WTC11 (cell line): ENCODE results near the gene CDYL. TPM values are rescaled to one million over a fixed set of nuclear protein-coding genes. Genes with fewer than 3 reads are reported as not detected.

Experiments
- ATAC-seq: fragments of 200-7000 bp; cut with Tn5 transposase; 2 replicates; pipeline ENCODE4 v1.10.0; 2021; ENCODE audit warnings: mild to moderate bottlenecking, moderate library complexity
- CTCF ChIA-PET: fragments of 300-600 bp; sonication (Branson Sonifier 250); formaldehyde crosslinking; loops from one replicate; lab custom pipeline; 2021; ENCODE audit warnings: antibody characterized with exemption; lab: Charles Lee
- POLR2A ChIA-PET: fragments of 350-600 bp; sonication (Branson Sonifier 250); formaldehyde crosslinking; loops from one replicate; lab custom pipeline; 2021; ENCODE audit warnings: antibody characterized with exemption; lab: Charles Lee
- DNase-seq: peaks from one replicate; pipeline ENCODE4 v3.0.0; 2021; ENCODE audit warnings: low spot score
- H3K27ac Mint-ChIP-seq: 2 replicates; pipeline ENCODE4 v1.8.0; 2021; ENCODE audit warnings: mixed read lengths
- H3K27me3 Mint-ChIP-seq: 2 replicates; pipeline ENCODE4 v1.8.0; 2021; ENCODE audit warnings: low read depth, mild to moderate bottlenecking, moderate library complexity, mixed read lengths
- H3K36me3 Mint-ChIP-seq: 2 replicates; pipeline ENCODE4 v1.8.0; 2021; ENCODE audit warnings: mixed read lengths
- H3K4me1 Mint-ChIP-seq: 2 replicates; pipeline ENCODE4 v1.8.0; 2022; ENCODE audit warnings: mixed read lengths
- H3K4me3 Mint-ChIP-seq: 2 replicates; pipeline ENCODE4 v1.8.0; 2021; ENCODE audit warnings: mild to moderate bottlenecking, moderate library complexity, mixed read lengths
- H3K9me3 Mint-ChIP-seq: 2 replicates; pipeline ENCODE4 v1.8.0; 2021; ENCODE audit warnings: mixed read lengths
- ARID4B ChIP-seq: sonication (generic); formaldehyde crosslinking; IDR thresholded peaks from 2 replicates; pipeline ENCODE4 v1.8.0; 2023; ENCODE audit warnings: missing genetic modification reagents, mild to moderate bottlenecking, borderline replicate concordance
- ATF1 ChIP-seq: sonication (generic); formaldehyde crosslinking; IDR thresholded peaks from 2 replicates; pipeline ENCODE4 v1.8.1; 2023; ENCODE audit warnings: mild to moderate bottlenecking, moderate library complexity, missing genetic modification reagents
- CREB1 ChIP-seq: sonication (generic); formaldehyde crosslinking; IDR thresholded peaks from 2 replicates; pipeline ENCODE4 v1.8.0; 2023; ENCODE audit warnings: mild to moderate bottlenecking, missing genetic modification reagents
- E2F1 ChIP-seq: sonication (generic); formaldehyde crosslinking; IDR thresholded peaks from 2 replicates; pipeline ENCODE4 v1.8.0; 2022; ENCODE audit warnings: mild to moderate bottlenecking, missing genetic modification reagents
- E2F4 ChIP-seq: sonication (generic); formaldehyde crosslinking; IDR thresholded peaks from 2 replicates; pipeline ENCODE4 v1.8.1; 2022; ENCODE audit warnings: low read depth, mild to moderate bottlenecking, moderate library complexity, missing genetic modification reagents, borderline replicate concordance
- E2F5 ChIP-seq: sonication (generic); formaldehyde crosslinking; IDR thresholded peaks from 2 replicates; pipeline ENCODE4 v1.8.1; 2022; ENCODE audit warnings: mild to moderate bottlenecking, moderate library complexity, missing genetic modification reagents
- ELF4 ChIP-seq: sonication (generic); formaldehyde crosslinking; IDR thresholded peaks from 2 replicates; pipeline ENCODE4 v1.8.1; 2022; ENCODE audit warnings: low read depth, mild to moderate bottlenecking, moderate library complexity, missing genetic modification reagents
- GABPB1 ChIP-seq: sonication (generic); formaldehyde crosslinking; IDR thresholded peaks from 2 replicates; pipeline ENCODE4 v1.8.1; 2023; ENCODE audit warnings: mild to moderate bottlenecking, missing genetic modification reagents
- HMGA2 ChIP-seq: fragments of 250-450 bp; sonication (Bioruptor Pico); IDR thresholded peaks from 2 replicates; pipeline ENCODE4 v1.4.0; 2021; ENCODE audit warnings: mild to moderate bottlenecking, moderate library complexity
- KAT7 ChIP-seq: sonication (generic); formaldehyde crosslinking; IDR thresholded peaks from 2 replicates; pipeline ENCODE4 v1.8.1; 2023; ENCODE audit warnings: missing genetic modification reagents, mild to moderate bottlenecking, borderline replicate concordance
- MLX ChIP-seq: sonication (generic); formaldehyde crosslinking; IDR thresholded peaks from 2 replicates; pipeline ENCODE4 v1.8.1; 2023; ENCODE audit warnings: mild to moderate bottlenecking, missing genetic modification reagents, moderate library complexity
- NR3C1 ChIP-seq: sonication (generic); formaldehyde crosslinking; conservative IDR thresholded peaks from 2 replicates; pipeline ENCODE4 v1.8.1; 2023; ENCODE audit warnings: low read depth, mild to moderate bottlenecking, missing genetic modification reagents
- PRRX2 ChIP-seq: fragments of 250-450 bp; sonication (Bioruptor Pico); IDR thresholded peaks from 2 replicates; pipeline ENCODE4 v1.8.0; 2021; ENCODE audit warnings: mild to moderate bottlenecking
- RELA ChIP-seq: sonication (generic); formaldehyde crosslinking; IDR thresholded peaks from 2 replicates; pipeline ENCODE4 v1.8.1; 2022; ENCODE audit warnings: missing genetic modification reagents, mild to moderate bottlenecking, borderline replicate concordance
- SOX15 ChIP-seq: fragments of 250-450 bp; sonication (Bioruptor Pico); IDR thresholded peaks from 2 replicates; pipeline ENCODE4 v1.9.0; 2021; ENCODE audit warnings: mild to moderate bottlenecking
- TEAD1 ChIP-seq: sonication (generic); formaldehyde crosslinking; IDR thresholded peaks from 2 replicates; pipeline ENCODE4 v1.8.0; 2022; ENCODE audit warnings: mild to moderate bottlenecking, missing genetic modification reagents
- TEAD4 ChIP-seq: sonication (generic); formaldehyde crosslinking; IDR thresholded peaks from 2 replicates; pipeline ENCODE4 v1.8.0; 2022; ENCODE audit warnings: mild to moderate bottlenecking, missing genetic modification reagents
- TP53 ChIP-seq: sonication (generic); formaldehyde crosslinking; IDR thresholded peaks from 2 replicates; pipeline ENCODE4 v1.8.1; 2023; ENCODE audit warnings: mild to moderate bottlenecking, missing genetic modification reagents
- USF2 ChIP-seq: sonication (generic); formaldehyde crosslinking; IDR thresholded peaks from 2 replicates; pipeline ENCODE4 v1.8.1; 2023; ENCODE audit warnings: mild to moderate bottlenecking, missing genetic modification reagents, moderate library complexity
- ZBTB21 ChIP-seq: sonication (generic); formaldehyde crosslinking; IDR thresholded peaks from 2 replicates; pipeline ENCODE4 v1.8.1; 2023; ENCODE audit warnings: mild to moderate bottlenecking, missing genetic modification reagents, borderline replicate concordance
- ZNF138 ChIP-seq: sonication (generic); formaldehyde crosslinking; conservative IDR thresholded peaks from 2 replicates; pipeline ENCODE4 v1.8.1; 2022; ENCODE audit warnings: mild to moderate bottlenecking, moderate library complexity, missing genetic modification reagents
- ZNF281 ChIP-seq: sonication (generic); formaldehyde crosslinking; IDR thresholded peaks from 2 replicates; pipeline ENCODE4 v1.8.0; 2023; ENCODE audit warnings: mild to moderate bottlenecking, missing genetic modification reagents
- ZNF396 ChIP-seq: fragments of 250-450 bp; sonication (Bioruptor Pico); IDR thresholded peaks from 2 replicates; pipeline ENCODE4 v1.8.0; 2021; ENCODE audit warnings: mild to moderate bottlenecking, moderate library complexity, borderline replicate concordance
- total RNA-seq: library from RNA; stranded (reverse); gene quantifications from 3 replicates; pipeline ENCODE4 v1.2.3, GENCODE V29; 2021

Gene CDYL
- total RNA-seq, 1 experiment from 2014 or later = 92.0 TPM

GRCh38 chr6:4890627-4891026 is 114.4 kb downstream of the CDYL start:
- DNase-seq (no peak), ATAC-seq (no peak)
- Mint-ChIP-seq H3K9me3 (no peaks in the 10 kb centered on the region), H3K27ac (no peak overlapping the region), H3K36me3 (peaks cover 27% of the 10 kb centered on the region), H3K27me3 (no peaks in the 10 kb centered on the region), H3K4me1 (peaks cover 29% of the 10 kb centered on the region), H3K4me3 (no peak overlapping the region)
- TF ChIP-seq KAT7 (no peak), ELF4 (CRISPR knock-in tag) (no peak), ATF1 (no peak), GABPB1 (no peak), E2F4 (CRISPR knock-in tag) (no peak), NR3C1 (CRISPR knock-in tag) (no peak), TP53 (CRISPR knock-in tag) (no peak), HMGA2 (no peak)
- CTCF ChIA-PET = no interaction called here
- POLR2A ChIA-PET = no interaction called here

- H3K27me3 Mint-ChIP-seq = no peaks in the 10 kb centered on the region
- no peak overlapping the region for H3K27ac Mint-ChIP-seq
- H3K9me3 Mint-ChIP-seq = no peaks in the 10 kb centered on the region
- no peak for DNase-seq
- TF ChIP-seq ATF1 (no peak), ZNF138 (CRISPR knock-in tag) (no peak), TEAD1 (no peak), MLX (CRISPR knock-in tag) (no peak), CREB1 (CRISPR knock-in tag) (no peak), ZBTB21 (CRISPR knock-in tag) (no peak), NR3C1 (CRISPR knock-in tag) (no peak), SOX15 (CRISPR knock-in tag) (no peak), RELA (CRISPR knock-in tag) (no peak), ZNF396 (CRISPR knock-in tag) (no peak), E2F5 (no peak), USF2 (CRISPR knock-in tag) (no peak), ZNF281 (CRISPR knock-in tag) (no peak), PRRX2 (CRISPR knock-in tag) (no peak), TEAD4 (CRISPR knock-in tag) (no peak), ARID4B (no peak), E2F1 (no peak)
- CTCF ChIA-PET = no interaction called here
- H3K4me1 Mint-ChIP-seq = peaks cover 31% of the 10 kb centered on the region
- POLR2A ChIA-PET = no interaction called here
- peaks cover 32% of the 10 kb centered on the region for H3K36me3 Mint-ChIP-seq
- no peak overlapping the region for H3K4me3 Mint-ChIP-seq
- ATAC-seq = no peak
These were observed 114.9 kb downstream of the CDYL start for GRCh38 chr6:4891141-4891540.
